Duodenal mucosa (tissue), 2 donors: ENCODE data around the gene ZNF563.

Source experiments
- H3K27ac ChIP-seq: one replicate; pipeline ENCODE4 v1.7.0; 2013; ENCODE audit warnings: low read depth, low read length
- H3K27me3 ChIP-seq, 2 donors: one replicate each; pipeline ENCODE4 v1.7.0; 2013; ENCODE audit warnings: low read length in 2 of 2, control low read depth in 1 of 2; ENCODE audit not compliant: insufficient read depth in 2 of 2, control insufficient read depth in 1 of 2
- H3K36me3 ChIP-seq, 2 donors: one replicate each; pipeline ENCODE4 v1.7.0; 2013; ENCODE audit warnings: low read length in 2 of 2, control low read depth in 1 of 2; ENCODE audit not compliant: insufficient read depth in 2 of 2, control insufficient read depth in 1 of 2
- H3K4me1 ChIP-seq, 2 donors: one replicate each; pipeline ENCODE4 v1.7.0; 2013; ENCODE audit warnings: low read length in 2 of 2, control low read depth in 1 of 2; ENCODE audit not compliant: insufficient read depth in 2 of 2, control insufficient read depth in 1 of 2
- H3K4me3 ChIP-seq, 2 donors: one replicate each; pipeline ENCODE4 v1.7.0; 2013; ENCODE audit warnings: low read length in 2 of 2, low read depth in 1 of 2
- H3K9ac ChIP-seq, 2 donors: one replicate each; pipeline ENCODE4 v1.7.0; 2013; ENCODE audit warnings: low read length in 2 of 2, low read depth in 1 of 2
- H3K9me3 ChIP-seq, 2 donors: one replicate each; pipeline ENCODE4 v1.7.0; 2013; ENCODE audit warnings: low read length in 2 of 2, control low read depth in 1 of 2; ENCODE audit not compliant: control insufficient read depth in 1 of 2

The ZNF563 gene

DNA sequence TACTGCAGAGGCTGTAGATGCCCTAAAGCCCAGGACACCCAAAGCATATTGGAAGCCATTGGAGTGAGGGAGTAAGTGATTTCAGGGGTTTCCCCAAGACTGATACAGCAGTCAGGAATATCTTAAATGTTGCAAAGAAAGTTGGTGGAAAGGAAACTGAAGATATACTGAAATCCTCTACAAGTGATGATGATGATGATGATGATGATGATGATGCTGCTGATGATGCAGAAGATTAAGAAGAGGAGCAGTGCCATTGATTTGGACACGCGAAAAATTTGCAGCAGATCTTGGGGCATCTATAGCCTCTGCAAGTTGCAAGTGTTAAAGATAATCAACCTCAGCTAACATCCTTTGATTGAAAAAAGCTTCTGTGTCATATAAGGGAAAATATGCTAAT, 62.6 kb downstream of the ZNF563 start:
- H3K9me3 ChIP-seq, result peaks cover 73 to 75% of the 10 kb centered on the region in 2 donors
- no peak overlapping the region for H3K9ac ChIP-seq
- H3K27ac ChIP-seq, result no peak overlapping the region
- no peaks in the 10 kb centered on the region for H3K4me1 ChIP-seq
- H3K36me3 ChIP-seq, result peaks cover 38 to 54% of the 10 kb centered on the region in 2 donors
- peak overlapping the region; percentile 4 to 18 for H3K4me3 ChIP-seq
- H3K27me3 ChIP-seq, result no peaks in the 10 kb centered on the region
